ENCODE results near the gene TMSB10. TPM values are rescaled to one million over a fixed set of nuclear protein-coding genes. Genes with fewer than 3 reads are reported as not detected.

The TMSB10 gene
- total and polyA plus RNA-seq, 2 of the 13 experiments (the other 11 are each of a cell fraction or from before 2014, with no cell fraction given): 665 to 708 TPM

GRCh38 chr2:84944295-84944909 is 38.9 kb downstream of the TMSB10 start:
- ChIA-PET CTCF (ENCODE audit: low intra/inter-chr PET ratio, low total read pairs) (no interaction called here), POLR2A (interaction anchor here (3.6 to 4.5 kb wide), 3 partner anchors 13 to 38 kb away, joined by 17 to 37 read pairs (median 28); partner anchors contain the start of gene TMSB10)
- H3K9me3 ChIP-seq (ENCODE audit: low read length): no peaks in the 10 kb centered on the region
- no TSS peak for BruUV-seq (replicated peaks)
- intact Hi-C loops (cut with micrococcal nuclease; ENCODE audit: unreplicated experiment): no loop called here
- no peaks in the 10 kb centered on the region for H3K36me3 ChIP-seq (replicated peaks in 1 of 2; ENCODE audit: control insufficient read depth in 1 of 2, insufficient read depth in 2 of 2, low read length in 2 of 2)
- no peak overlapping the region for H3K4me3 ChIP-seq (replicated peaks in 1 of 3; ENCODE audit: insufficient read depth in 1 of 3, low read depth in 2 of 3, low read length in 3 of 3)
- H3K27me3 ChIP-seq (ENCODE audit: control insufficient read depth in 1 of 2, insufficient read depth in 2 of 2, low read length in 2 of 2): no peaks in the 10 kb centered on the region
- FAIRE-seq: no peak
- no peaks in the 10 kb centered on the region for H4K20me1 ChIP-seq (ENCODE audit: insufficient read depth, low read length)
- in situ Hi-C loops (cut with HindIII; ENCODE audit: extremely low pct_ligation_motif_present, low pct_unique_long_range_greater_than_20kb): no loop called here
- TF ChIP-seq ZNF235 (CRISPR knock-in tag; IDR thresholded peaks at IDR 0.05; ENCODE audit: borderline replicate concordance): no peak
- no peak for TF ChIP-seq XBP1 (CRISPR knock-in tag; IDR thresholded peaks at IDR 0.05)
- TF ChIP-seq RAD21 (CRISPR knock-in tag; IDR thresholded peaks at IDR 0.05): no peak
- no peak for TF ChIP-seq ZSCAN12 (CRISPR knock-in tag; IDR thresholded peaks at IDR 0.05)
- TF ChIP-seq FOXO1 (CRISPR knock-in tag; IDR thresholded peaks at IDR 0.05): no peak
- TF ChIP-seq GPBP1L1 (CRISPR knock-in tag; IDR thresholded peaks at IDR 0.05): no peak
- TF ChIP-seq ARHGAP35 (CRISPR knock-in tag; IDR thresholded peaks at IDR 0.05; ENCODE audit: borderline replicate concordance): no peak
- no peak for TF ChIP-seq THAP9 (CRISPR knock-in tag; IDR thresholded peaks at IDR 0.05; ENCODE audit: borderline replicate concordance)
- TF ChIP-seq HOXD1 (CRISPR knock-in tag; IDR thresholded peaks at IDR 0.05): no peak
- TF ChIP-seq PAXIP1 (CRISPR knock-in tag; conservative IDR thresholded peaks at IDR 0.05): no peak
- no peak for TF ChIP-seq IRF9 (CRISPR knock-in tag; IDR thresholded peaks at IDR 0.05; ENCODE audit: borderline replicate concordance)
- no peak for TF ChIP-seq ZNF207 (IDR thresholded peaks at IDR 0.05; ENCODE audit: borderline replicate concordance)
- H3K79me2 ChIP-seq (ENCODE audit: insufficient read depth, low read length): no peaks in the 10 kb centered on the region
- no peak for DNase-seq (ENCODE audit: low spot score)
- no peak overlapping the region for H3K9ac ChIP-seq (ENCODE audit: insufficient read depth, low read depth, low read length)
- whole genome bisulfite sequencing (ENCODE audit: low lambda C conversion rate): 87% methylated on average over 7 of the region's 7 CpGs
- ATAC-seq: no peak
- no peak overlapping the region for H3K4me2 ChIP-seq (ENCODE audit: low read depth, low read length)
- peaks cover 58% of the 10 kb centered on the region for H3K4me1 ChIP-seq (ENCODE audit: insufficient read depth, low read length)
- no peak overlapping the region for H2AFZ ChIP-seq (ENCODE audit: low read length)
- H3K27ac ChIP-seq (ENCODE audit: extremely low read length, insufficient read depth, low read length): no peak overlapping the region

Data from HepG2 (cell line).